Esophagus squamous epithelium (tissue), 5 donors: Measurements from ENCODE around the gene YEATS2. TPM values are rescaled to one million over a fixed set of nuclear protein-coding genes. Genes with fewer than 3 reads are reported as not detected.
"Not testable (repeated sequence)": the region's sequence is repeated elsewhere in the genome, so short reads cannot be mapped to it uniquely, and the experiment has no call there.

Source experiments
- DNase-seq: peaks from one replicate; lab custom pipeline; 2025; lab: John Stamatoyannopoulos, UW
- H3K27ac ChIP-seq, 4 donors: fragments of 200-600 bp; sonication (generic); one replicate each; pipeline ENCODE4 v1.5.1; 2016 to 2019; ENCODE audit warnings: mild to moderate bottlenecking in 1 of 4
- H3K27me3 ChIP-seq, 4 donors: fragments of 200-600 bp; sonication (generic); 1 replicate in 3 of 4; 2 replicates in 1 of 4; pipeline versions ENCODE4 v1.5.1 to v1.6.0; 2017 to 2021; ENCODE audit warnings: antibody characterized with exemption in 1 of 4
- H3K36me3 ChIP-seq, 3 donors: fragments of 200-600 bp; sonication (generic); one replicate each; pipeline ENCODE4 v1.5.1; 2016 to 2019
- H3K4me1 ChIP-seq, 3 donors: fragments of 200-600 bp; sonication (generic); one replicate each; pipeline ENCODE4 v1.5.1; 2017 to 2019
- H3K4me3 ChIP-seq, 4 donors: fragments of 200-600 bp; sonication (generic); 1 replicate in 3 of 4; 2 replicates in 1 of 4; pipeline ENCODE4 v1.5.1; 2016 to 2019; ENCODE audit warnings: mild to moderate bottlenecking in 2 of 4, moderate library complexity in 1 of 4
- H3K9me3 ChIP-seq, 3 donors: fragments of 200-600 bp; sonication (generic); one replicate each; pipeline ENCODE4 v1.5.1; 2016 to 2019
- POLR2A ChIP-seq, 4 donors: fragments of 450-650 bp; IDR thresholded peaks; one replicate each; pipeline ENCODE4 v1.6.1; 2017; ENCODE audit warnings: antibody characterized with exemption in 4 of 4, mild to moderate bottlenecking in 4 of 4, moderate library complexity in 3 of 4
- WGBS, 2 donors: methylation state at CpG; one replicate each; pipeline ENCODE4 v1.1.5; 2018; 5-methylcytosine and 5-hydroxymethylcytosine counted together
- intact Hi-C: fragments of 100-400 bp; cut with DNase I; formaldehyde crosslinking; loops from one replicate; pipeline ENCODE4 v1.15.0; 2022
- total RNA-seq, 4 donors: library from RNA; depleted of rRNA; stranded (reverse); fragments of >200 nt; gene quantifications; one replicate each; pipeline ENCODE4 v1.1.0, GENCODE V29; 2016
- TF ChIP-seq, protein P1 (sequence below), 6 experiments: fragments of 450-650 bp in 4 of 6; fragments of 200-600 bp in 2 of 6; sonication (generic) in 2 of 6; IDR thresholded peaks; one replicate each; pipeline ENCODE4 v1.5.1; 2016 to 2019; ENCODE audit warnings: antibody characterized with exemption in 6 of 6, mild to moderate bottlenecking in 4 of 6, moderate library complexity in 4 of 6
- donor health status: DM: yes; HTN: yes; CAD: no.

YEATS2 gene
- total RNA-seq, 4 donors from 2014 or later = 10.1 to 23.7 (median 15.5) TPM

DNA sequence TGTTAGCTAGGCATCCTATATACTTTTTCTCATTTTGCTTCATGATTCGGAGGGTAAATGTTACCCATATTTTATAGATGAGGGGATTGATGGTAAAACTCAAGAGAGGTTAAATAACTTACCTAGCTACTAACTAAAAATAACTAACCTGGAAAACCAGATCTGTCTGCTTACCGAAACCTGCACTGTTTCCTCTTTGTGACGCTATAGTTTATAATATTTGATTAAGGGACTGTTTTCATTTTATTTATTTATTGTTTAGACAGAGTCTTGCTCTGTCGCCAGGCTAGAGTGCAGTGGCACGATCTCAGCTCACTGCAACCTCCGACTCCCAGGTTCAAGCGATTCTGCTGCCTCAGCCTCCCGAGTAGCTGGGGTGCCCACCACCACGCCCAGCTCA is 71.9 kb downstream of the YEATS2 start:
- Histone ChIP-seq H3K36me3 (peaks cover 0 to 66% (median 4%) of the 10 kb centered on the region in 3 donors), H3K27me3 (no peaks in the 10 kb centered on the region), H3K4me3 (no peak overlapping the region), H3K9me3 (no peaks in the 10 kb centered on the region), H3K27ac (no peak overlapping the region), H3K4me1 (peaks cover 0 to 9% (median 0%) of the 10 kb centered on the region in 3 donors)
- no peak for DNase-seq
- TF ChIP-seq, protein P1, sequence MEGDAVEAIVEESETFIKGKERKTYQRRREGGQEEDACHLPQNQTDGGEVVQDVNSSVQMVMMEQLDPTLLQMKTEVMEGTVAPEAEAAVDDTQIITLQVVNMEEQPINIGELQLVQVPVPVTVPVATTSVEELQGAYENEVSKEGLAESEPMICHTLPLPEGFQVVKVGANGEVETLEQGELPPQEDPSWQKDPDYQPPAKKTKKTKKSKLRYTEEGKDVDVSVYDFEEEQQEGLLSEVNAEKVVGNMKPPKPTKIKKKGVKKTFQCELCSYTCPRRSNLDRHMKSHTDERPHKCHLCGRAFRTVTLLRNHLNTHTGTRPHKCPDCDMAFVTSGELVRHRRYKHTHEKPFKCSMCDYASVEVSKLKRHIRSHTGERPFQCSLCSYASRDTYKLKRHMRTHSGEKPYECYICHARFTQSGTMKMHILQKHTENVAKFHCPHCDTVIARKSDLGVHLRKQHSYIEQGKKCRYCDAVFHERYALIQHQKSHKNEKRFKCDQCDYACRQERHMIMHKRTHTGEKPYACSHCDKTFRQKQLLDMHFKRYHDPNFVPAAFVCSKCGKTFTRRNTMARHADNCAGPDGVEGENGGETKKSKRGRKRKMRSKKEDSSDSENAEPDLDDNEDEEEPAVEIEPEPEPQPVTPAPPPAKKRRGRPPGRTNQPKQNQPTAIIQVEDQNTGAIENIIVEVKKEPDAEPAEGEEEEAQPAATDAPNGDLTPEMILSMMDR (IDR thresholded peaks at IDR 0.05) = no peak
- no peak for TF ChIP-seq POLR2A (IDR thresholded peaks at IDR 0.05)
- 88 to 92% methylated on average over 9 of the region's 9 CpGs for WGBS, 2 donors
- intact Hi-C loops = loop anchor here (10.0 kb wide), 1 partner anchor 295 kb away; no protein-coding TSS in a partner anchor

DNA sequence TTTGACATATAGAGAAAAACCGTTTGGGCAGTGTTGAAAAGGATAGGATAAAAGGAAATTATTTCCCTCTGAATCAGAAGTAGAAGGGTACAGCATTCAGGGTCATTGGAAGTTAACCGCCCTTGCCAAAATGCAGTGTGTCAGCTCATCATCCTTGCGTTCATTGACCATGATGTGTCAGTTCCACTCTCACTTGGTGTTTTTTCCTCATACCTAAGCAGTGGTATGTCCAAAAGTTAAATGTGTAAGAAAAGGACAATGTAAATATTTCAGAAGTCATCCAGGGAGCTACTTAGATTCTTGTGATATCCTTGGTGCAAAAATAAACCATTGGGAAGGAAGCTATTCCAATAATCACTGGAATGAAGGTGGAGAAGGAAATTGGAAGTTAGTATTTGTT is 77.0 kb downstream of the YEATS2 start:
- no peaks in the 10 kb centered on the region for H3K4me1 ChIP-seq
- 67 to 76% methylated on average over 3 of the region's 3 CpGs for WGBS, 2 donors
- peaks cover 0 to 91% (median 21%) of the 10 kb centered on the region in 3 donors for H3K36me3 ChIP-seq
- H3K9me3 ChIP-seq = no peaks in the 10 kb centered on the region
- no peak overlapping the region for H3K4me3 ChIP-seq
- no peak for DNase-seq
- no peak overlapping the region for H3K27ac ChIP-seq
- intact Hi-C loops = no loop called here
- no peaks in the 10 kb centered on the region for H3K27me3 ChIP-seq
- TF ChIP-seq, protein P1 (IDR thresholded peaks at IDR 0.05) = no peak
- TF ChIP-seq POLR2A (IDR thresholded peaks at IDR 0.05) = no peak

DNA sequence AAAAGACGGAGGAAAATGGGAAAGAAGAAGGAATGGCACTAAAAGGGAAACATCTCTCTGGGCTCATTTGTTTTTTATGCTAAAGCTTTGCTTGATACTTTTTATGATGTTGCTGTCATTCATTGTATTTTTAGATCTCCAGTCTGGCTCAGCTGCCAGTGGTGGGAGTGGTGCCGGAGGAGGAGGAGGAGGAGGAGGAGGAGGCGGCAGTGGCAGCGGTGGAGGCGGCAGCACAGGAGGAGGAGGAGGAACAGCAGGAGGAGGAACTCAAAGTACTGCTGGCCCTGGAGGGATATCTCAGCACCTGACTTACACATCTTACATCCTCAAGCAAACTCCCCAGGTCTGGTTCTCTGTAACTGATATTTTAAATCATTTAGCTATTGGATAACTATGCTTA is 78.2 kb downstream of the YEATS2 start:
- peaks cover 0 to 99% (median 21%) of the 10 kb centered on the region in 3 donors for H3K36me3 ChIP-seq
- no peaks in the 10 kb centered on the region for H3K27me3 ChIP-seq
- H3K9me3 ChIP-seq = no peaks in the 10 kb centered on the region
- H3K27ac ChIP-seq = no peak overlapping the region
- intact Hi-C loops = no loop called here
- DNase-seq = no peak
- no peak for TF ChIP-seq POLR2A (IDR thresholded peaks at IDR 0.05)
- TF ChIP-seq, protein P1 (IDR thresholded peaks at IDR 0.05) = no peak
- WGBS, 2 donors = 73 to 83% methylated on average over 5 of the region's 5 CpGs
- no peak overlapping the region for H3K4me3 ChIP-seq
- H3K4me1 ChIP-seq = no peaks in the 10 kb centered on the region

DNA sequence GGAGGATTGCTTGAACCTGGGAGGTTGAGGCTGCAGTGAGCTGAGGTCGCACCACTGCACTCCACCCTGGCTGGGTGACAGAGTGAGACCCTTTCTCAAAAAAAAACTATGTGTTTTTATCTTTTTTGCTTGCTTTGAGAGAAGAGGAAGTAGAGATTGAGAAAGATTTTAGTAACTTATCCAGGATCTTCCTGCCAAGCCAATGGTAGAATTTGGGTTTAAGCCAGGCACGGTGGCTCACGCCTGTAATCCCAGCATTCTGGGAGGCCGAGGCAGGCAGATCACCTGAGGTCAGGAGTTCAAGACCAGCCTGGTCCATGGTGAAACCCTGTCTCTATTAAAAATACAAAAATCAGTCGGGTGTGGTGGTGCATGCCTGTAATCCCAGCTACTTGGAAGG is 78.9 kb downstream of the YEATS2 start:
- H3K27ac ChIP-seq, H3K4me1 ChIP-seq, H3K9me3 ChIP-seq, DNase-seq, H3K4me3 ChIP-seq, H3K27me3 ChIP-seq, intact Hi-C loops: not testable (repeated sequence)
- peaks cover 0 to 100% (median 21%) of the 10 kb centered on the region in 3 donors for H3K36me3 ChIP-seq
- 69 to 79% methylated on average over 4 to 5 of the region's 5 CpGs for WGBS, 2 donors

DNA sequence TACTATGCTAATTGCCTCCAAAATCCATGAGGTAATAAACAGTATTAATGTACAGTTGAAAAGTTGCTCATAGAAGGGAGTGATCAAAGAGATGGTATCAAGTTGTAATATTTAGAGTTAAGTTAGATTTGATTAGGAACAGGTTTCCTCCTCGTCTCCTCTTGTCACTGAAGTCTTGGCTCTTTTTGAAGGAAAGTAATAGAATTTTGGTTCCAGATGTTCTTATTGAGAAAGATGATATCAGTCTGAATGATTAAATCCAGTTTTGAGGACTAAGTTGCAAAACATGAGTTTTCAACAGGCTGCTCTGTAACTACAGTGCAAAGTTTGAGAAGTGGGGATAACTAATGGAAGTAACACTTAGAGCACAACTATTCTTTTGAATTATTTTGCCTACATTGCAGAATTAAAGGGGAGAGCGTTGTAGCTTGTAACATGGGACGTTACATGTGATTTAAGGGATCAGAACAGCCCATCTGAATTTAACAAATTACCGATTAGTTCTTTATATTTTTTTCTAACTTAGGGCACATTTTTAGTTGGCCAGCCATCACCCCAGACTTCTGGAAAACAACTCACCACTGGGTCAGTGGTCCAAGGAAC is 79.5 kb downstream of the YEATS2 start:
- DNase-seq = no peak
- Histone ChIP-seq H3K9me3 (no peaks in the 10 kb centered on the region), H3K4me1 (no peaks in the 10 kb centered on the region), H3K36me3 (peaks cover 0 to 100% (median 21%) of the 10 kb centered on the region in 3 donors), H3K4me3 (no peak overlapping the region), H3K27me3 (no peaks in the 10 kb centered on the region), H3K27ac (no peak overlapping the region)
- WGBS, 2 donors = 84 to 93% methylated on average over 4 of the region's 4 CpGs
- intact Hi-C loops = no loop called here
- TF ChIP-seq, protein P1 (IDR thresholded peaks at IDR 0.05) = no peak
- TF ChIP-seq POLR2A (IDR thresholded peaks at IDR 0.05) = no peak
